Naive thymus-derived CD4-positive, alpha-beta T cell (primary cell): Measurements from ENCODE around the gene SURF4. TPM values are rescaled to one million over a fixed set of nuclear protein-coding genes. Genes with fewer than 3 reads are reported as not detected.

Experiments used
- ATAC-seq: fragments of 150-1000 bp; cut with Tn5 transposase; 2 replicates; pipeline ENCODE4 v1.10.0; 2021; ENCODE audit warnings: mild to moderate bottlenecking, moderate library complexity
- CTCF ChIA-PET: fragments of 350-600 bp; sonication (Branson Sonifier 250); formaldehyde crosslinking; loops from one replicate; lab custom pipeline; 2021; ENCODE audit warnings: antibody characterized with exemption; lab: Charles Lee
- POLR2A ChIA-PET: fragments of 350-600 bp; sonication (Branson Sonifier 250); formaldehyde crosslinking; loops from one replicate; lab custom pipeline; 2021; ENCODE audit warnings: antibody characterized with exemption, inconsistent platforms; lab: Charles Lee
- DNase-seq, 9 donors: peaks; one replicate each; pipeline versions ENCODE4 v3.0.0 to v3.0.0-alpha.2; 2020 to 2022; ENCODE audit warnings: mixed read lengths in 1 of 9
- H3K27ac ChIP-seq: one replicate; pipeline ENCODE4 v1.7.0; 2013; ENCODE audit warnings: mild to moderate bottlenecking, low read depth, low read length, moderate library complexity
- H3K27me3 ChIP-seq, 2 donors: one replicate each; pipeline ENCODE4 v1.7.0; 2013; ENCODE audit warnings: low read length in 2 of 2, mild to moderate bottlenecking in 2 of 2, moderate library complexity in 2 of 2; ENCODE audit not compliant: control insufficient read depth in 2 of 2, insufficient read depth in 2 of 2
- H3K36me3 ChIP-seq, 3 experiments: 1 replicate in 2 of 3; 2 replicates in 1 of 3; pipeline ENCODE4 v1.7.0; 2013; ENCODE audit warnings: low read length in 3 of 3, mild to moderate bottlenecking in 3 of 3, moderate library complexity in 1 of 3; ENCODE audit not compliant: insufficient read depth in 3 of 3, control insufficient read depth in 2 of 3
- H3K4me1 ChIP-seq, 2 donors: one replicate each; pipeline ENCODE4 v1.7.0; 2013; ENCODE audit warnings: low read length in 2 of 2, mild to moderate bottlenecking in 2 of 2, moderate library complexity in 1 of 2; ENCODE audit not compliant: control insufficient read depth in 2 of 2, insufficient read depth in 2 of 2
- H3K4me3 ChIP-seq: 2 replicates; pipeline ENCODE4 v1.7.0; 2013; ENCODE audit warnings: mild to moderate bottlenecking, low read length
- H3K9me3 ChIP-seq, 3 experiments: 1 replicate in 2 of 3; 2 replicates in 1 of 3; pipeline ENCODE4 v1.7.0; 2013; ENCODE audit warnings: low read length in 3 of 3; ENCODE audit not compliant: control insufficient read depth in 2 of 3
- H3K27ac Mint-ChIP-seq, 9 donors: one replicate each; pipeline ENCODE4 v1.8.0; 2020 to 2022; ENCODE audit warnings: mixed read lengths in 9 of 9, mild to moderate bottlenecking in 8 of 9, moderate library complexity in 5 of 9, inconsistent platforms in 2 of 9
- H3K27me3 Mint-ChIP-seq, 5 donors: one replicate each; pipeline ENCODE4 v1.8.0; 2021 to 2022; ENCODE audit warnings: mixed read lengths in 5 of 5, mild to moderate bottlenecking in 1 of 5
- H3K36me3 Mint-ChIP-seq, 5 donors: one replicate each; pipeline ENCODE4 v1.8.0; 2020 to 2022; ENCODE audit warnings: mixed read lengths in 5 of 5, mild to moderate bottlenecking in 3 of 5, inconsistent platforms in 1 of 5
- H3K4me1 Mint-ChIP-seq, 7 donors: one replicate each; pipeline ENCODE4 v1.8.0; 2020 to 2022; ENCODE audit warnings: mixed read lengths in 7 of 7, mild to moderate bottlenecking in 3 of 7, inconsistent platforms in 1 of 7
- H3K4me3 Mint-ChIP-seq, 10 donors: one replicate each; pipeline ENCODE4 v1.8.0; 2020 to 2022; ENCODE audit warnings: mild to moderate bottlenecking in 10 of 10, mixed read lengths in 10 of 10, moderate library complexity in 6 of 10, inconsistent platforms in 2 of 10
- H3K9me3 Mint-ChIP-seq, 11 donors: one replicate each; pipeline ENCODE4 v1.8.0; 2020 to 2022; ENCODE audit warnings: mixed read lengths in 11 of 11, mild to moderate bottlenecking in 4 of 11, inconsistent platforms in 1 of 11, moderate library complexity in 1 of 11
- intact Hi-C, 2 donors: fragments of 100-400 bp; cut with micrococcal nuclease; formaldehyde crosslinking; loops; one replicate each; pipeline ENCODE4 v1.15.1; 2023
- polyA plus RNA-seq, 2 donors: library from polyadenylated mRNA; unstranded; fragments of 300-500 nt; fragmentation: Illumina TruSeq; gene quantifications; one replicate each; pipeline ENCODE4 v1.2.3, GENCODE V29; 2021
- total RNA-seq, 6 experiments: library from RNA in 5 of 6; stranded (reverse) in 5 of 6; gene quantifications; 1 replicate in 5 of 6; 2 replicates in 1 of 6; pipeline ENCODE4 v1.2.3 and lab custom pipeline; 2021 to 2026

The SURF4 gene
- total and polyA plus RNA-seq, 7 experiments from 2014 or later = 72.5 to 196 (median 78.9) TPM

GRCh38 chr9:133420392-133420827 lies 44.5 kb upstream of the SURF4 start:
- Mint-ChIP-seq H3K36me3 (peaks cover 0 to under 1% (median 0%) of the 10 kb centered on the region in 5 donors), H3K27ac (peak overlapping the region in 3 of 9 donors; percentile 13 to 54 (median 38)), H3K4me1 (peaks cover 21 to 44% (median 35%) of the 10 kb centered on the region in 7 donors), H3K9me3 (peaks cover 0 to 6% (median 0%) of the 10 kb centered on the region in 11 donors), H3K27me3 (peaks cover 0 to 9% (median 0%) of the 10 kb centered on the region in 5 donors), H3K4me3 (peak overlapping the region in 2 of 10 donors; percentile 21 to 64)
- no peaks in the 10 kb centered on the region for H3K9me3 ChIP-seq
- intact Hi-C loops = no loop called here
- H3K4me1 ChIP-seq = peaks cover 10 to 12% of the 10 kb centered on the region in 2 donors
- DNase-seq = peak in 2 of 9 donors; percentile 14 to 20
- H3K27ac ChIP-seq = no peak overlapping the region
- ChIA-PET CTCF (no interaction called here), POLR2A (no interaction called here)
- no peak for ATAC-seq
- H3K27me3 ChIP-seq = no peaks in the 10 kb centered on the region
- H3K36me3 ChIP-seq = no peaks in the 10 kb centered on the region
- H3K4me3 ChIP-seq = no peak overlapping the region

DNA sequence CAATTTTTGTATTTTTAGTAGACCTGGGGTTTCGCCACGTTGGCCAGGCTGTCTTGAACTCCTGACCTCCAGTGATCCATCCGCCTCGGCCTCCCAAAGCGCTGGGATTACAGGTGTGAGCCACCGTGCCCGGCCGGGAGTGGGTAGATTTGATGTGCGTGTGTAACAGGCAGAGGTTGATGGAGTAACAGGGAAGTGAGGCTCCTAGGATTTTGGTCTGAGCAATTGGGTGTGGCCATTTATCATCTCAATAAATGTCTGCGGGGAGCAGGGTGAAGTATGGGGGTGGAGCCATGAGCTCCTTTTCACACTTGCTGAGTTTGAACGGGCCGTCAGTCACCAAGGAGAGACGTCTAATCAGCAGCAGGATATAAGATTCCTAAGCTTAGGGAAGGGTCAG lies 43.1 kb upstream of the SURF4 start:
- POLR2A ChIA-PET = no interaction called here
- peaks cover 0 to 6% (median 0%) of the 10 kb centered on the region in 11 donors for H3K9me3 Mint-ChIP-seq
- ATAC-seq = no peak

DNA sequence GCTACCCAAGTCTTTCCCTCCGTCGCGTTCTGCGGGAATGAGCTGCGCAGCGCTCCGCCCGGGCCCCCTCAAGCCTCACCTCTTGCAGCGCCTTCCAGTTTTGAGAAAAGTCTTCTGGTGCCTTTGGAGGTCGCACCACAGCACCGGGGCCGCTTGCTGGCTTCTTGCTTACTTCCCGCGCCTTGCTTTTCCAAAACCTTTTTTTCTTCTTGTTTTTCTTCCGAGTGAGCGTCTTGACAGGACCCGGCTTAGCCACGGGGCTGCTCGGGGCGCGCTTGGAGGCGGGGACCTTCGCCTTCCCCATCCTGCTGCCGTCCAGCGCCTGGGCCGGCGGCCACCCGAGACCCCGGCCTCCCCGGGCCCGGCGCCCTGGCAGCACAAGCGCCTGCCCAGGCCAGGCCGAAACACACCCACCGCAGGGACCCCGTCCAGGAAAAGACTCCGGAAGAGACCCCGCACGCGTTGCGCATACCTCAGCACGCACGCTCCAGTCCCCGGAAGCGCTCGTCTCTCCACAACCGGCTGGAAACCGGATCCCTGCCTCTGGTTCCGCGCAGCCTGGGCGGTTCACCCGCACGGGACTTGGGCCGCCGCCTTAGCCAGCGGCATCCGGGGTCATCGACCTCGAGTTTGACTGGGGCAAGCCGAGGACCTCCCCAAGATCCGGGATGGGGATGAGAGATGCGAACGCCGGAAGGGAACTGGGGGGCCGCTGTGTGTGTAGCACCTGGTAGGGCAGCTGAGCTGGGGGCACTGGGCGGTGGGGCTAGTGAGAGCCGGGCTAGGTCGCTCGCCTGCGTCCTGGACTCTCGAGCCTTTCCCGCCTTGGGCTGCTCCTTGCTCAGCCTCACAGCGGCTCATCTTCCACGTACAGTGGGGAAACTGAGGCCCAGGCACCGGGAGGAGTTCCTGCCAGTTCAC lies 41.9 kb upstream of the SURF4 start, which contains the start of gene REXO4:
REXO4 (minus strand) TSS at position 470 of the 921 bp plus-strand sequence; CDS start at position 304, 166 bp downstream.
- ATAC-seq (peak; percentile 93), DNase-seq (peak; percentile 73 to 88 (median 84))
- Histone ChIP-seq H3K4me1 (peaks cover 13 to 14% of the 10 kb centered on the region in 2 donors), H3K4me3 (peak within 1 kb of the TSS; percentile 87), H3K36me3 (peaks cover 0 to 24% (median 0%) of the 10 kb centered on the region in 3 experiments), H3K9me3 (no peaks in the 10 kb centered on the region), H3K27ac (peak within 1 kb of the TSS; percentile 80), H3K27me3 (no peaks in the 10 kb centered on the region)
- H3K9me3 Mint-ChIP-seq = peaks cover 0 to 6% (median 0%) of the 10 kb centered on the region in 11 donors
- peak within 1 kb of the TSS; percentile 81 to 94 (median 91) for H3K27ac Mint-ChIP-seq
- CTCF ChIA-PET = no interaction called here
- H3K27me3 Mint-ChIP-seq = peaks cover 0 to 3% (median 0%) of the 10 kb centered on the region in 5 donors
- intact Hi-C loops = loop anchor here (1.0 to 10.0 kb wide), 11 partner anchors 41 to 650 kb away; partner anchors contain the start of genes CACFD1 (in 2 of the 2), MED22 (in 2 of the 2), RPL7A (in 2 of the 2) and STKLD1 (in 2 of the 2)
- peak within 1 kb of the TSS; percentile 88 to 93 (median 91) for H3K4me3 Mint-ChIP-seq
- H3K4me1 Mint-ChIP-seq = peaks cover 32 to 60% (median 54%) of the 10 kb centered on the region in 7 donors
- POLR2A ChIA-PET = interaction anchor here (0.6 to 1.3 kb wide), 5 partner anchors 27 to 474 kb away, joined by 3 read pairs; partner anchors contain the start of gene TSC1
- peaks cover 0 to 20% (median 0%) of the 10 kb centered on the region in 5 donors for H3K36me3 Mint-ChIP-seq

More for the DNA sequence above, 43.1 kb upstream of the SURF4 start:
- CTCF ChIA-PET = interaction anchor here (0.9 kb wide), 1 partner anchor 89 kb away, joined by 3 read pairs; no protein-coding TSS in a partner anchor
- peaks cover 10 to 14% of the 10 kb centered on the region in 2 donors for H3K4me1 ChIP-seq
- H3K9me3 ChIP-seq = no peaks in the 10 kb centered on the region
- H3K36me3 Mint-ChIP-seq = peaks cover 0 to 15% (median 0%) of the 10 kb centered on the region in 5 donors
- H3K4me1 Mint-ChIP-seq = peaks cover 28 to 55% (median 49%) of the 10 kb centered on the region in 7 donors
- intact Hi-C loops = loop anchor here (2.0 to 10.0 kb wide), 4 partner anchors 42 to 286 kb away; partner anchors contain the start of genes MED22 (in 1 of the 2), RPL7A (in 1 of the 2), SLC2A6 (in 1 of the 2) and STKLD1 (in 1 of the 2)
- H3K4me3 ChIP-seq = no peak overlapping the region
- H3K4me3 Mint-ChIP-seq = peak overlapping the region; percentile 59 to 93 (median 90)
- no peak overlapping the region for H3K27ac ChIP-seq
- no peaks in the 10 kb centered on the region for H3K27me3 ChIP-seq
- H3K27ac Mint-ChIP-seq = peak overlapping the region; percentile 65 to 93 (median 88)
- H3K36me3 ChIP-seq = peaks cover 0 to 12% (median 0%) of the 10 kb centered on the region in 3 experiments
- H3K27me3 Mint-ChIP-seq = peaks cover 0 to 4% (median 0%) of the 10 kb centered on the region in 5 donors
- no peak for DNase-seq

- H3K4me3 Mint-ChIP-seq = peak overlapping the region in 5 of 10 donors; percentile 14 to 88 (median 39)
- H3K27me3 Mint-ChIP-seq = no peaks in the 10 kb centered on the region
- peaks cover 3 to 30% (median 4%) of the 10 kb centered on the region in 5 donors for H3K36me3 Mint-ChIP-seq
- peaks cover 13 to 14% of the 10 kb centered on the region in 2 donors for H3K4me1 ChIP-seq
- ATAC-seq = no peak
- no peaks in the 10 kb centered on the region for H3K27me3 ChIP-seq
- CTCF ChIA-PET = interaction anchor here (0.6 to 1.1 kb wide), 4 partner anchors 7 to 675 kb away, joined by 3 read pairs; no protein-coding TSS in a partner anchor
- no peaks in the 10 kb centered on the region for H3K9me3 ChIP-seq
- POLR2A ChIA-PET = no interaction called here
- H3K4me1 Mint-ChIP-seq = peaks cover 27 to 54% (median 48%) of the 10 kb centered on the region in 7 donors
- H3K36me3 ChIP-seq = peaks cover 0 to 48% (median 9%) of the 10 kb centered on the region in 3 experiments
- no peak overlapping the region for H3K27ac ChIP-seq
- DNase-seq = no peak
- H3K27ac Mint-ChIP-seq = peak overlapping the region in 3 of 9 donors; percentile 38 to 88 (median 70)
- intact Hi-C loops = loop anchor here (5.0 to 10.0 kb wide), 2 partner anchors 68 to 290 kb away; partner anchors contain the start of genes MED22 (in 1 of the 2) and RPL7A (in 1 of the 2)
- no peak overlapping the region for H3K4me3 ChIP-seq
- H3K9me3 Mint-ChIP-seq = peaks cover 0 to 6% (median 0%) of the 10 kb centered on the region in 11 donors
Measured at GRCh38 chr9:133415170-133415569, 39.3 kb upstream of the SURF4 start.

- no peak overlapping the region for H3K27ac ChIP-seq
- H3K4me1 Mint-ChIP-seq = peaks cover 2 to 15% (median 10%) of the 10 kb centered on the region in 7 donors
- H3K36me3 Mint-ChIP-seq = peaks cover 6 to 38% (median 11%) of the 10 kb centered on the region in 5 donors
- H3K27me3 Mint-ChIP-seq = no peaks in the 10 kb centered on the region
- H3K9me3 Mint-ChIP-seq = peaks cover 0 to 2% (median 0%) of the 10 kb centered on the region in 11 donors
- H3K27me3 ChIP-seq = no peaks in the 10 kb centered on the region
- peaks cover 3 to 80% (median 13%) of the 10 kb centered on the region in 3 experiments for H3K36me3 ChIP-seq
- H3K4me1 ChIP-seq = no peaks in the 10 kb centered on the region
- CTCF ChIA-PET = interaction anchor here (1.3 kb wide), 1 partner anchor 8 kb away, joined by 3 read pairs; no protein-coding TSS in a partner anchor
- POLR2A ChIA-PET = no interaction called here
- no peaks in the 10 kb centered on the region for H3K9me3 ChIP-seq
- no peak overlapping the region for H3K27ac Mint-ChIP-seq
- intact Hi-C loops = loop anchor here in 1 of 2 donors (5.0 kb wide), 1 partner anchor 319 kb away; no protein-coding TSS in a partner anchor
- no peak for ATAC-seq
- H3K4me3 Mint-ChIP-seq = no peak overlapping the region
- H3K4me3 ChIP-seq = no peak overlapping the region
- DNase-seq = no peak
Measured at GRCh38 chr9:133408042-133408441, 32.2 kb upstream of the SURF4 start.
